Smooth muscle cell (in vitro differentiated cells): ENCODE data around the gene RNF14. TPM values are rescaled to one million over a fixed set of nuclear protein-coding genes. Genes with fewer than 3 reads are reported as not detected.
A peak's percentile ranks its signal among the peaks of the same experiment; 100 is the strongest.

Experiments
- DNase-seq: peaks from one replicate; lab custom pipeline; 2025; ENCODE audit not compliant: unreplicated experiment; lab: John Stamatoyannopoulos, UW
- H2AFZ ChIP-seq: fragments of 200-600 bp; sonication (generic); 2 replicates; pipeline ENCODE4 v1.6.0; 2016; ENCODE audit warnings: antibody characterized with exemption, low read depth, mild to moderate bottlenecking
- H3F3A ChIP-seq: fragments of 200-600 bp; sonication (generic); 2 replicates; pipeline ENCODE4 v1.6.0; 2017; ENCODE audit warnings: antibody characterized with exemption, low read depth
- H3K27ac ChIP-seq: fragments of 200-600 bp; sonication (generic); 2 replicates; pipeline ENCODE4 v1.5.1; 2016; ENCODE audit warnings: low read depth, mild to moderate bottlenecking
- H3K27me3 ChIP-seq: fragments of 200-600 bp; sonication (generic); 2 replicates; pipeline ENCODE4 v1.6.1; 2016; ENCODE audit warnings: low read depth, mild to moderate bottlenecking
- H3K36me3 ChIP-seq: fragments of 200-600 bp; sonication (generic); 2 replicates; pipeline ENCODE4 v1.5.1; 2016; ENCODE audit warnings: low read depth
- H3K4me1 ChIP-seq: fragments of 200-600 bp; sonication (generic); 2 replicates; pipeline ENCODE4 v1.5.1; 2016; ENCODE audit warnings: low read depth
- H3K4me2 ChIP-seq: fragments of 200-600 bp; sonication (generic); 2 replicates; pipeline ENCODE4 v1.6.0; 2016; ENCODE audit warnings: mild to moderate bottlenecking
- H3K4me3 ChIP-seq: fragments of 200-600 bp; sonication (generic); 2 replicates; pipeline ENCODE4 v1.5.1; 2016; ENCODE audit warnings: mild to moderate bottlenecking
- H3K79me2 ChIP-seq: fragments of 200-600 bp; sonication (generic); 2 replicates; pipeline ENCODE4 v1.6.0; 2016; ENCODE audit warnings: low read depth, mild to moderate bottlenecking
- H3K9ac ChIP-seq: fragments of 200-600 bp; sonication (generic); 2 replicates; pipeline ENCODE4 v1.6.0; 2016; ENCODE audit warnings: low read depth
- H3K9me3 ChIP-seq: fragments of 200-600 bp; sonication (generic); replicated peaks from 2 replicates; pipeline ENCODE4 v1.5.1; 2016; ENCODE audit warnings: low read depth
- H4K20me1 ChIP-seq: fragments of 200-600 bp; sonication (generic); 2 replicates; pipeline ENCODE4 v1.6.0; 2016; ENCODE audit warnings: low read depth
- CTCF ChIP-seq: fragments of 200-600 bp; sonication (generic); IDR thresholded peaks from 2 replicates; pipeline ENCODE4 v1.5.1; 2017; ENCODE audit warnings: borderline replicate concordance, mild to moderate bottlenecking, antibody characterized with exemption; ENCODE audit not compliant: insufficient read depth, poor library complexity, severe bottlenecking
- WGBS: methylation state at CpG from one replicate; pipeline ENCODE4 v1.1.7; 2016; ENCODE audit warnings: low lambda C conversion rate; 5-methylcytosine and 5-hydroxymethylcytosine counted together
- polyA plus RNA-seq: library from polyadenylated mRNA; unstranded; fragments of >200 nt; fragmentation: Nextera tagmentation; extraction: Ambion mirVana; gene quantifications from 2 replicates; pipeline ENCODE4 v1.2.1, GENCODE V29; 2016
- total RNA-seq: library from RNA; depleted of rRNA; stranded (reverse); fragments of >200 nt; gene quantifications from 2 replicates; pipeline ENCODE4 v1.2.3, GENCODE V29; 2014

RNF14 gene
- total and polyA plus RNA-seq, 2 experiments from 2014 or later, result 43.8 to 76.4 TPM

- H3K9ac ChIP-seq, result no peak overlapping the region
- H2AFZ ChIP-seq, result no peak overlapping the region
- H3K79me2 ChIP-seq, result no peaks in the 10 kb centered on the region
- WGBS, result 96% methylated on average over 11 of the region's 11 CpGs
- H3K4me2 ChIP-seq, result no peak overlapping the region
- H3K4me3 ChIP-seq, result no peak overlapping the region
- H3K27ac ChIP-seq, result no peak overlapping the region
- TF ChIP-seq CTCF, result no peak
- no peaks in the 10 kb centered on the region for H3K4me1 ChIP-seq
- no peak for DNase-seq
- no peaks in the 10 kb centered on the region for H3F3A ChIP-seq
- peaks cover 5% of the 10 kb centered on the region for H4K20me1 ChIP-seq
- H3K27me3 ChIP-seq, result no peaks in the 10 kb centered on the region
- peaks cover 8% of the 10 kb centered on the region for H3K36me3 ChIP-seq
- H3K9me3 ChIP-seq, result no peaks in the 10 kb centered on the region
Measured at GRCh38 chr5:141934099-141934844, 34.6 kb upstream of the RNF14 start.

GRCh38 chr5:141935538-141935937, 33.4 kb upstream of the RNF14 start:
- Histone ChIP-seq H3K9ac (no peak overlapping the region), H3K4me3 (no peak overlapping the region), H3K79me2 (no peaks in the 10 kb centered on the region), H2AFZ (no peak overlapping the region), H4K20me1 (peaks cover 5% of the 10 kb centered on the region), H3K4me1 (no peaks in the 10 kb centered on the region), H3K27ac (no peak overlapping the region), H3K9me3 (no peaks in the 10 kb centered on the region), H3K36me3 (peaks cover 8% of the 10 kb centered on the region), H3K27me3 (no peaks in the 10 kb centered on the region), H3F3A (no peaks in the 10 kb centered on the region), H3K4me2 (no peak overlapping the region)
- TF ChIP-seq CTCF, result no peak
- 92% methylated on average over 4 of the region's 4 CpGs for WGBS
- no peak for DNase-seq

GRCh38 chr5:141940695-141941271, 28.1 kb upstream of the RNF14 start:
- Histone ChIP-seq H3K9ac (no peak overlapping the region), H3K9me3 (no peaks in the 10 kb centered on the region), H3F3A (no peaks in the 10 kb centered on the region), H3K27me3 (no peaks in the 10 kb centered on the region), H2AFZ (no peak overlapping the region), H3K4me1 (peaks cover 3% of the 10 kb centered on the region), H3K79me2 (no peaks in the 10 kb centered on the region), H4K20me1 (peaks cover 5% of the 10 kb centered on the region), H3K4me2 (peak overlapping the region; percentile 30), H3K36me3 (peaks cover 2% of the 10 kb centered on the region), H3K27ac (peak overlapping the region; percentile 34), H3K4me3 (no peak overlapping the region)
- DNase-seq, result no peak
- 43% methylated on average over 6 of the region's 6 CpGs for WGBS
- no peak for TF ChIP-seq CTCF

- Histone ChIP-seq H3K79me2 (no peaks in the 10 kb centered on the region), H3F3A (no peaks in the 10 kb centered on the region), H3K36me3 (no peaks in the 10 kb centered on the region), H3K9me3 (no peaks in the 10 kb centered on the region), H3K27me3 (no peaks in the 10 kb centered on the region), H2AFZ (no peak overlapping the region), H3K9ac (no peak overlapping the region), H4K20me1 (peaks cover 5% of the 10 kb centered on the region), H3K4me2 (peak overlapping the region; percentile 30), H3K4me3 (no peak overlapping the region), H3K27ac (peak overlapping the region; percentile 34), H3K4me1 (peaks cover 3% of the 10 kb centered on the region)
- 82% methylated on average over 6 of the region's 6 CpGs for WGBS
- DNase-seq, result no peak
- no peak for TF ChIP-seq CTCF
Measured at GRCh38 chr5:141941307-141941706, 27.6 kb upstream of the RNF14 start.
